Muscle of leg (tissue), 11 donors: ENCODE results near the gene EFCAB6. TPM values are rescaled to one million over a fixed set of nuclear protein-coding genes. Genes with fewer than 3 reads are reported as not detected.

Experiments
- DNase-seq: peaks from one replicate; pipeline ENCODE4 v3.0.0; 2013
- H3K27ac ChIP-seq: one replicate; pipeline ENCODE4 v1.5.1; 2013; ENCODE audit warnings: mild to moderate bottlenecking, low read length, control low read depth
- H3K27me3 ChIP-seq: one replicate; pipeline ENCODE4 v1.6.1; 2013; ENCODE audit warnings: low read length; ENCODE audit not compliant: control insufficient read depth, insufficient read depth
- H3K36me3 ChIP-seq: one replicate; pipeline ENCODE4 v1.6.1; 2013; ENCODE audit warnings: low read length; ENCODE audit not compliant: control insufficient read depth, insufficient read depth
- H3K4me1 ChIP-seq: one replicate; pipeline ENCODE4 v1.6.1; 2013; ENCODE audit warnings: low read length; ENCODE audit not compliant: control insufficient read depth, insufficient read depth
- H3K4me3 ChIP-seq: one replicate; pipeline ENCODE4 v1.5.1; 2013; ENCODE audit warnings: low read length, control low read depth
- H3K9me3 ChIP-seq: replicated peaks from 2 replicates; pipeline ENCODE4 v1.6.1; 2013; ENCODE audit warnings: low read depth, low read length; ENCODE audit not compliant: control insufficient read depth
- WGBS: methylation state at CpG from one replicate; pipeline ENCODE4 v1.1.5; 2013; ENCODE audit warnings: missing lambda C conversion rate; ENCODE audit not compliant: insufficient coverage; 5-methylcytosine and 5-hydroxymethylcytosine counted together
- polyA plus RNA-seq, 8 donors: library from polyadenylated mRNA; unstranded; fragments of 120-200 nt; gene quantifications; one replicate each; pipeline versions ENCODE4 v1.2.1 to v1.2.3, GENCODE V29; 2013; ENCODE audit warnings: inconsistent platforms in 1 of 8, low replicate concordance in 1 of 8; ENCODE audit not compliant: insufficient read length in 8 of 8, insufficient read depth in 1 of 8
- total RNA-seq: library from RNA; stranded (reverse); fragments of 120-200 nt; gene quantifications from one replicate; pipeline ENCODE4 v1.2.4, GENCODE V29; 2013

The EFCAB6 gene
- total and polyA plus RNA-seq, 9 donors = 0.63 to 1.6 (median 1.1) TPM

DNA sequence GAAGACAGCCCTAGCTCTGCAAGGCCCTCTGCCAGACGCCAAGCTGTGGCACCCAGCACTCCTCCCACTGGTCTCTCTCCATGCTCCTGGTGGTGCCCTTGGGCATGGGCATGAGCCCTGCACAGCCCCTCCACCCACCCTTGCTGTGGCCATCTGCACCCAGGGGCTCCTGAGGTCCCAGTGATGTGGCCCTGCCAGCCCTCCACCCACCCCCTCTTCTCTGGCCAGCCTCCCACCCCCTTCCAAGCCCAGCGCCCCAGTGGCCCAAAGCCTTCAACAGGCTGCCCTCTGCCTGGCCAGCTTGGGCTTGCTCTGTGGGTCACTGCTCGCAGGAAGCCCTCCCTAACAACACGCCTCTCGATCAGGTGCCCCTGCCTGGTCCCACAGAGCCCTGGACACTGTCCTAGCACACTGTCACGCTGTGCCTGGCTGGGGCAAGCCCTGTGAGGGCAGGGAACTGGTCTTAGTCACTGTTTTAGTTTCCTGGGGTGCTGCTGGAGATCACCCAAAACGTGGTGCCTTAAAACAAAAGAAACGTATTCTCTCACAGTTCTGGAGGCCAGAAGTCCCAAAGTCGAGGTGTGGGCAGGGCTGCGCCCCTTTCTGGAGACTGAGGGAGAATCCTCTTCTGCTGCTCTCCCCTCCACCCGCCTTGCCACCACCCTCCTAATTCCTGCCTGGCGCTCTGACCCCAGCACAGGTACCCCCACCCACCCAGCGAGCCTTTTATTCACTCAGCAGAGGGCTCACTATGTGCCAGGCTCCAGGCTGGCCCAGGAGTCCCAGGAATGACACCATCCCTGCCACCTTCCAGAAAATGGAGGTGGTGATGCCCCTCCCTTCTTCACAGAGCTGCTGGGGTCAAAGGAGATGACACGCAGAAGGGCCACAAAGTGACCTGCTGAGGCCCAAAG lies 35.5 kb upstream of the EFCAB6 start:
- H3K9me3 ChIP-seq = no peaks in the 10 kb centered on the region
- WGBS = 82% methylated on average over 12 of the region's 14 CpGs
- H3K36me3 ChIP-seq = no peaks in the 10 kb centered on the region
- H3K27ac ChIP-seq = no peak overlapping the region
- no peak for DNase-seq
- H3K4me1 ChIP-seq = peaks cover 36% of the 10 kb centered on the region
- peaks cover 3% of the 10 kb centered on the region for H3K27me3 ChIP-seq
- no peak overlapping the region for H3K4me3 ChIP-seq

DNA sequence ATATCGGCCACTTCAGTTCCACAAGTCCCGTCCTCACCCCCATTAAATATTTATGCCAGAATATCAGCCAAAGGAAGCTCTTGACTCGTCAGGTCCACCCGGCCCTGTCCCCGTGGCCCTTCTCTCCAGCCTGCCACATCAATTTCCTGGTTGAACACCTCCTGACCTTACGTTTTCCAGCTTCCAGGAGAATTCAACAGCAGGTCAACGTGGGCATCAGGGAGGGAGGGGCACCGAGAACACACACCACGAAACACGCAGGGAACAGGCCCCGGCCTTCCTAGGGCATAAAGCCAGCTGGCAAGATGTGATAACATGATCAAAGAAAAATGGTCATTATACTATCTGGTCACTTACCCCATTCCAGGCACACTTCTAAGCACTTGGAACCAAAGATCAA lies 34.9 kb upstream of the EFCAB6 start:
- Histone ChIP-seq H3K36me3 (no peaks in the 10 kb centered on the region), H3K4me1 (peaks cover 33% of the 10 kb centered on the region), H3K4me3 (no peak overlapping the region), H3K9me3 (no peaks in the 10 kb centered on the region), H3K27me3 (peaks cover 3% of the 10 kb centered on the region), H3K27ac (no peak overlapping the region)
- 51% methylated on average over 10 of the region's 11 CpGs for whole genome bisulfite sequencing
- no peak for DNase-seq

- DNase-seq = no peak
- H3K4me1 ChIP-seq = peaks cover 33% of the 10 kb centered on the region
- H3K9me3 ChIP-seq = no peaks in the 10 kb centered on the region
- no peak overlapping the region for H3K27ac ChIP-seq
- H3K36me3 ChIP-seq = no peaks in the 10 kb centered on the region
- no peak overlapping the region for H3K4me3 ChIP-seq
- no peaks in the 10 kb centered on the region for H3K27me3 ChIP-seq
- WGBS = 47% methylated on average over 11 of the region's 11 CpGs
These were observed 33.9 kb upstream of the EFCAB6 start for GRCh38 chr22:43845981-43846380.

DNA sequence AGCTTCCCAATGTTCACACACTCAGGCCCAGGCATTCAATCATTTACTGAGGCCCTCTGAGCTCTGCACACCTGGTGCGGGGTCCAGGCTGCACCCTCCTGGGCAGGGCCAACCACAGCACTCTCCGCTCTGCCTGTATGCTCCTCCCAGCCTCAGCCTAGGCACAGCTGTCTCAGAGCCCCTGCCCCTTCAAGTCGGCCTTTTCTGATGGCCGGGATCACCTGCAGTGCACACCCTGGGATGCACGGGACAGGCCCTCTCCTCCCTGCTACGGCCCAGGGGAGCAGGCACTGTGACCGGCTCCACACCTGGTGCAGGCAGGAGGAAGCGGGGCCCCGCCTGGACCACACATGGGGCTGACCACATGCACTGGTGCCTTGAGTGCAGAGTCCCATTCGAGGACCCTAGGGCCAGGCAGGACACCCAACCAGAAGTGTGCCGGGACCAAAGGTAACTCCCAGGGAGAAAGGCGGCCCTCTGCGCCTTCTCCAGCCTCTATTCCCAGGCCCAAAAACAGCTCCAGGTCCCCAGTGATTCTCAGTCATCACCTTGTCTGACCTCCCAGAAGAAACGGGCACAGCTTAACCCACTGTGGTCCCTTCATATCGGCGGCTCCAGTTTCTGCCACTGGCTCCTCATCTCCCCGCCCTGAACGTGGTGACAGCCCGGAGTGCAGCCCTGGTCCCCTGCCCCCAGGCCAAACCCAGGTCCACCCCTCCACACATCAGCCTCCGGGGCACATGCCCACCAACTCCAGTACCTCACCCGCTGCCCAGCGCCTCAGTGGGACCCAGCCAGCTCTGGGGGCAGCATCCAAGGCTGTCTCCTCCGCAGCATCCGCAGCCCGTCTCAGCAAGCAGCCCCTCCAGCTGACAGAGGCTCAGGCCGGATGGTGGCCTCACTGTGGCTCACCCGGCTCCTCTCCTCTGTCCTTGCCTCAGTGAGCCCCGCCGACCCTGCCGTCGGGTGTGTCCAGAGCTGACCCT lies 32.7 kb upstream of the EFCAB6 start:
- Histone ChIP-seq H3K36me3 (no peaks in the 10 kb centered on the region), H3K4me3 (no peak overlapping the region), H3K27ac (no peak overlapping the region), H3K4me1 (peaks cover 29% of the 10 kb centered on the region), H3K27me3 (no peaks in the 10 kb centered on the region), H3K9me3 (no peaks in the 10 kb centered on the region)
- no peak for DNase-seq
- WGBS = 78% methylated on average over 31 of the region's 31 CpGs

GRCh38 chr22:43843783-43844530 lies 31.9 kb upstream of the EFCAB6 start:
- no peaks in the 10 kb centered on the region for H3K36me3 ChIP-seq
- no peak for DNase-seq
- no peak overlapping the region for H3K27ac ChIP-seq
- no peaks in the 10 kb centered on the region for H3K27me3 ChIP-seq
- WGBS = 85% methylated on average over 13 of the region's 21 CpGs
- H3K4me3 ChIP-seq = no peak overlapping the region
- H3K9me3 ChIP-seq = no peaks in the 10 kb centered on the region
- peaks cover 20% of the 10 kb centered on the region for H3K4me1 ChIP-seq

- 89% methylated on average over 21 of the region's 21 CpGs for WGBS
- DNase-seq = no peak
- no peaks in the 10 kb centered on the region for H3K27me3 ChIP-seq
These were observed 29.6 kb upstream of the EFCAB6 start for GRCh38 chr22:43841742-43842141.

GRCh38 chr22:43840851-43841250 lies 28.7 kb upstream of the EFCAB6 start:
- WGBS = 72% methylated on average over 16 of the region's 16 CpGs
- Histone ChIP-seq H3K4me3 (no peak overlapping the region), H3K27me3 (no peaks in the 10 kb centered on the region), H3K36me3 (no peaks in the 10 kb centered on the region), H3K4me1 (peaks cover 6% of the 10 kb centered on the region), H3K27ac (no peak overlapping the region), H3K9me3 (no peaks in the 10 kb centered on the region)
- DNase-seq = no peak

More at GRCh38 chr22:43841742-43842141, 29.6 kb upstream of the EFCAB6 start:
- peaks cover 6% of the 10 kb centered on the region for H3K4me1 ChIP-seq
- no peaks in the 10 kb centered on the region for H3K9me3 ChIP-seq
- no peaks in the 10 kb centered on the region for H3K36me3 ChIP-seq
- no peak overlapping the region for H3K4me3 ChIP-seq
- H3K27ac ChIP-seq = no peak overlapping the region

DNA sequence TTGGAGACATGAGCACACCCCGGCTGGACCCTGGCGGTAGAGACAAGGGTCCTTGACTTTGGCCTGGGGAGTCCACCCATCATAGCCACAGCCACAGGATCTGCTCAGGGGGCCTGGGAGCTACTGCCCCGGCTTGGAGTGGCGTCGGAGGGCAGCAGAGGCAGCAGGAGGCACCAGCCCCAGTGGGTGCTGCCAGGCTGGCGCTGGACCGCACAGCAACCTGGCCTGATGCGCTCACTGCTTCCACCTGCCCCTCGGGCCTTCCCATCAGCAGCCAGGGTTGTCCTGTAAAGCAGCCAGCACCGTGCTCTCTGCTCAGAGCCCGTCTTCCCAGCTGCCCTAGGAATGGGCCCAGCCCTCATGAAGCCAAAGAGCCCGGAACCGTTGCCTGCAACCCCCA lies 28.3 kb upstream of the EFCAB6 start:
- peaks cover 6% of the 10 kb centered on the region for H3K4me1 ChIP-seq
- no peak for DNase-seq
- 83% methylated on average over 13 of the region's 13 CpGs for WGBS
- H3K36me3 ChIP-seq = no peaks in the 10 kb centered on the region
- no peaks in the 10 kb centered on the region for H3K9me3 ChIP-seq
- no peaks in the 10 kb centered on the region for H3K27me3 ChIP-seq
- no peak overlapping the region for H3K27ac ChIP-seq
- no peak overlapping the region for H3K4me3 ChIP-seq

DNA sequence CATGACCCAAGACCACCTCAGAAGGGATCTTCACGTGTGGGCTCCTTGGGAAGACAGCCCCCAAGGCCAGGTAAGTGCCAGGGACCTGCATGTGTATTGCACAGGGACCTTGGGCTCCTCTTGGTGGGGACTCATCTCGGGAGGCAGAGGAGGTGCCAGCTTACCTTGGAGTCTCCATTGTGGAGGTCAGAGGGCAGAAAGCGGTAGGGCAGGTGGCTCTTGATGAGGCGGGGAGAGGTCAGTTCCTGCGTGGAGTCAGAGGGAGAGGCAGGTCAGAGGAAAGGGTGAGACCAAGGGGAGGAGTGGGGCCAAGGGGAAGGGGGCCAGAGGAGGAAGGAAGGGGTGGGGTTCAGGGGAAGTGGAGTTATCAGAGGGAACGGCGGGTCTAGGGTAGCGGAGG lies 27.7 kb upstream of the EFCAB6 start:
- H3K27me3 ChIP-seq = no peaks in the 10 kb centered on the region
- no peak overlapping the region for H3K4me3 ChIP-seq
- DNase-seq = no peak
- 61% methylated on average over 8 of the region's 8 CpGs for WGBS
- no peaks in the 10 kb centered on the region for H3K36me3 ChIP-seq
- H3K4me1 ChIP-seq = peaks cover 9% of the 10 kb centered on the region
- H3K9me3 ChIP-seq = no peaks in the 10 kb centered on the region
- no peak overlapping the region for H3K27ac ChIP-seq
